H9 (cell line): ENCODE data around the gene SLC35F3. TPM values are rescaled to one million over a fixed set of nuclear protein-coding genes. Genes with fewer than 3 reads are reported as not detected.

ENCODE experiments used
- DNase-seq: peaks from one replicate; pipeline ENCODE4 v3.0.0-alpha.2; 2017
- H2AFZ ChIP-seq: one replicate; pipeline ENCODE4 v1.6.1; 2013; ENCODE audit warnings: mild to moderate bottlenecking, low read length, control low read depth, moderate library complexity
- H2AK5ac ChIP-seq: 2 replicates; pipeline ENCODE4 v1.6.1; 2013; ENCODE audit warnings: low read length, control low read depth, mixed read lengths; ENCODE audit not compliant: insufficient read length
- H2BK120ac ChIP-seq: one replicate; pipeline ENCODE4 v1.6.1; 2013; ENCODE audit warnings: low read depth, mild to moderate bottlenecking, low read length, control low read depth, inconsistent platforms; ENCODE audit not compliant: poor library complexity, severe bottlenecking
- H2BK12ac ChIP-seq: 2 replicates; pipeline ENCODE4 v1.6.1; 2013; ENCODE audit warnings: low read length, control low read depth, mixed read lengths, low read depth; ENCODE audit not compliant: insufficient read length
- H2BK15ac ChIP-seq: 2 replicates; pipeline ENCODE4 v1.6.1; 2013; ENCODE audit warnings: low read depth, low read length, control low read depth
- H2BK20ac ChIP-seq: one replicate; pipeline ENCODE4 v1.6.1; 2013; ENCODE audit warnings: low read depth, mild to moderate bottlenecking, low read length, control low read depth, inconsistent platforms; ENCODE audit not compliant: poor library complexity, severe bottlenecking
- H2BK5ac ChIP-seq: 2 replicates; pipeline ENCODE4 v1.6.1; 2013; ENCODE audit warnings: low read length, control low read depth, mixed read lengths; ENCODE audit not compliant: insufficient read length
- H3K14ac ChIP-seq: 2 replicates; pipeline ENCODE4 v1.6.1; 2013; ENCODE audit warnings: low read length, control low read depth; ENCODE audit not compliant: insufficient read depth
- H3K18ac ChIP-seq: 2 replicates; pipeline ENCODE4 v1.6.1; 2013; ENCODE audit warnings: low read depth, mild to moderate bottlenecking, mixed read lengths, low read length, control low read depth; ENCODE audit not compliant: insufficient read length
- H3K23ac ChIP-seq: 2 replicates; pipeline ENCODE4 v1.6.1; 2013; ENCODE audit warnings: low read length, control low read depth, mixed read lengths, low read depth; ENCODE audit not compliant: insufficient read length
- H3K23me2 ChIP-seq: 2 replicates; pipeline ENCODE4 v1.6.1; 2013; ENCODE audit warnings: low read depth, mild to moderate bottlenecking, mixed read lengths, low read length, control low read depth; ENCODE audit not compliant: insufficient read length, poor library complexity, severe bottlenecking
- H3K27ac ChIP-seq: 2 replicates; pipeline ENCODE4 v1.5.1; 2013; ENCODE audit warnings: low read length, control low read depth, mixed read lengths, low read depth; ENCODE audit not compliant: insufficient read length
- H3K27me3 ChIP-seq: 2 replicates; pipeline ENCODE4 v1.6.1; 2013; ENCODE audit warnings: low read length, control low read depth, inconsistent platforms; ENCODE audit not compliant: insufficient read depth
- H3K4ac ChIP-seq: 2 replicates; pipeline ENCODE4 v1.6.1; 2013; ENCODE audit warnings: low read depth, mild to moderate bottlenecking, control low read depth, inconsistent platforms, low read length, moderate library complexity
- H3K4me1 ChIP-seq: 2 replicates; pipeline ENCODE4 v1.6.1; 2013; ENCODE audit warnings: low read length, control low read depth, inconsistent platforms; ENCODE audit not compliant: insufficient read depth
- H3K4me2 ChIP-seq: 2 replicates; pipeline ENCODE4 v1.6.1; 2013; ENCODE audit warnings: low read length, control low read depth, mixed read lengths; ENCODE audit not compliant: insufficient read length, insufficient read depth
- H3K56ac ChIP-seq: 2 replicates; pipeline ENCODE4 v1.6.1; 2013; ENCODE audit warnings: low read depth, mild to moderate bottlenecking, mixed read lengths, low read length, control low read depth; ENCODE audit not compliant: insufficient read length
- H3K79me1 ChIP-seq: 2 replicates; pipeline ENCODE4 v1.6.1; 2013; ENCODE audit warnings: low read depth, mild to moderate bottlenecking, moderate library complexity, low read length, control low read depth, inconsistent platforms; ENCODE audit not compliant: insufficient read depth, poor library complexity, severe bottlenecking
- H3K79me2 ChIP-seq: 2 replicates; pipeline ENCODE4 v1.6.1; 2013; ENCODE audit warnings: low read length, control low read depth, inconsistent platforms; ENCODE audit not compliant: insufficient read depth
- H3K9ac ChIP-seq: 2 replicates; pipeline ENCODE4 v1.6.1; 2013; ENCODE audit warnings: low read length, control low read depth, mixed read lengths; ENCODE audit not compliant: insufficient read length; ENCODE audit errors: extremely low read depth
- H3K9me3 ChIP-seq: one replicate; pipeline ENCODE4 v1.6.1; 2013; ENCODE audit warnings: low read depth, low read length, inconsistent platforms; ENCODE audit not compliant: control insufficient read depth
- H3T11ph ChIP-seq: one replicate; pipeline ENCODE4 v1.6.1; 2013; ENCODE audit warnings: mild to moderate bottlenecking, low read length, control low read depth, inconsistent platforms
- H4K20me1 ChIP-seq: one replicate; pipeline ENCODE4 v1.6.1; 2013; ENCODE audit not compliant: control insufficient read depth, insufficient read length, insufficient read depth
- H4K5ac ChIP-seq: 2 replicates; pipeline ENCODE4 v1.6.1; 2013; ENCODE audit warnings: low read depth, mild to moderate bottlenecking, mixed read lengths, low read length, control low read depth; ENCODE audit not compliant: insufficient read length
- H4K8ac ChIP-seq: replicated peaks from 2 replicates; pipeline ENCODE4 v1.6.1; 2013; ENCODE audit warnings: low read length, control low read depth, mixed read lengths, low read depth; ENCODE audit not compliant: insufficient read length
- H4K91ac ChIP-seq: 2 replicates; pipeline ENCODE4 v1.6.1; 2013; ENCODE audit warnings: low read depth, mild to moderate bottlenecking, moderate library complexity, mixed read lengths, low read length, control low read depth; ENCODE audit not compliant: insufficient read length
- H3K27ac Mint-ChIP-seq, 3 experiments: 2 replicates in 2 of 3; 3 replicates in 1 of 3; pipeline ENCODE4 v1.8.0; 2020 to 2021; ENCODE audit warnings: mixed read lengths in 3 of 3, mild to moderate bottlenecking in 1 of 3, moderate library complexity in 1 of 3
- H3K27me3 Mint-ChIP-seq: 2 replicates; pipeline ENCODE4 v1.8.0; 2021; ENCODE audit warnings: low read depth, mild to moderate bottlenecking, moderate library complexity, mixed read lengths
- H3K36me3 Mint-ChIP-seq, 3 experiments: 2 replicates in 2 of 3; 3 replicates in 1 of 3; pipeline ENCODE4 v1.8.0; 2020 to 2021; ENCODE audit warnings: low read depth in 3 of 3, mixed read lengths in 3 of 3; ENCODE audit not compliant: insufficient read depth in 1 of 3
- H3K4me1 Mint-ChIP-seq, 2 experiments: 2 replicates each; pipeline ENCODE4 v1.8.0; 2020; ENCODE audit warnings: mixed read lengths in 2 of 2
- H3K4me3 Mint-ChIP-seq, 2 experiments: 2 replicates in 1 of 2; 3 replicates in 1 of 2; pipeline ENCODE4 v1.8.0; 2020 to 2021; ENCODE audit warnings: mild to moderate bottlenecking in 2 of 2, mixed read lengths in 2 of 2, moderate library complexity in 1 of 2
- H3K9me3 Mint-ChIP-seq, 2 experiments: 2 replicates in 1 of 2; 3 replicates in 1 of 2; pipeline ENCODE4 v1.8.0; 2020; ENCODE audit warnings: mild to moderate bottlenecking in 2 of 2, mixed read lengths in 2 of 2, moderate library complexity in 1 of 2
- WGBS: extraction: QIAGEN DNeasy Blood & Tissue Kit; methylation state at CpG from one replicate; pipeline ENCODE4 v1.1.7; 2013; ENCODE audit warnings: missing lambda C conversion rate, low lambda C conversion rate, mixed read lengths; ENCODE audit not compliant: insufficient read length; ENCODE audit errors: extremely low coverage; 5-methylcytosine and 5-hydroxymethylcytosine counted together
- total RNA-seq: library from RNA; stranded (reverse); gene quantifications from 2 replicates; pipeline ENCODE4 v1.2.1, GENCODE V29; 2021
- TF ChIP-seq, protein P1 (sequence below): fragments of 200-600 bp; sonication (generic); conservative IDR thresholded peaks from 3 replicates; pipeline ENCODE4 v1.8.0; 2021; ENCODE audit warnings: antibody characterized with exemption, mild to moderate bottlenecking

Gene SLC35F3
- total RNA-seq, 1 experiment from 2014 or later = 0.81 TPM

DNA sequence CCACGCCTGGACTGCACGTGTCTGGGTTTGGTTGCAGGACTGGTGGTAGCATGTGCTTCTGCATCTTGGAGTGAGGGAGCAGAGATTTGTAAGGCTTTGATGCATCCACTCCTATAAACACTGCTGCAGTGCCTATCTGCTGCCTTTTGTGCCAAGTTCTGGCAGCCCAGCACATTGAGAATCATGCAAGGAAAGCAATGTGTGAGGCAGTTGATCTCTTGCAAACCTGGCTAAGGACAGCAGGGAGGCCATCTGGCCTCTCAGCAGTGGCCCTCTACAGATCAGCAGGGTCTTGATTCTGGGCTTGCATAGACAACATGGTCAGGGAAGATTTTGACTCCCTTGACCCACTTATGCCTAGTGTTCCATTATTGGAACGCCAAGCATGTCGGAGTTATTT lies 387.5 kb downstream of the SLC35F3 start:
- no peak overlapping the region for H2AFZ ChIP-seq
- H2BK15ac ChIP-seq = no peak overlapping the region
- H3K9me3 ChIP-seq = no peaks in the 10 kb centered on the region
- no peak overlapping the region for H3K4me2 ChIP-seq
- H3K27ac ChIP-seq = no peak overlapping the region
- H4K5ac ChIP-seq = no peak overlapping the region
- H4K20me1 ChIP-seq = no peaks in the 10 kb centered on the region
- no peak overlapping the region for H3K27ac Mint-ChIP-seq
- no peak overlapping the region for H2BK20ac ChIP-seq
- no peak overlapping the region for H2BK12ac ChIP-seq
- TF ChIP-seq, protein P1, sequence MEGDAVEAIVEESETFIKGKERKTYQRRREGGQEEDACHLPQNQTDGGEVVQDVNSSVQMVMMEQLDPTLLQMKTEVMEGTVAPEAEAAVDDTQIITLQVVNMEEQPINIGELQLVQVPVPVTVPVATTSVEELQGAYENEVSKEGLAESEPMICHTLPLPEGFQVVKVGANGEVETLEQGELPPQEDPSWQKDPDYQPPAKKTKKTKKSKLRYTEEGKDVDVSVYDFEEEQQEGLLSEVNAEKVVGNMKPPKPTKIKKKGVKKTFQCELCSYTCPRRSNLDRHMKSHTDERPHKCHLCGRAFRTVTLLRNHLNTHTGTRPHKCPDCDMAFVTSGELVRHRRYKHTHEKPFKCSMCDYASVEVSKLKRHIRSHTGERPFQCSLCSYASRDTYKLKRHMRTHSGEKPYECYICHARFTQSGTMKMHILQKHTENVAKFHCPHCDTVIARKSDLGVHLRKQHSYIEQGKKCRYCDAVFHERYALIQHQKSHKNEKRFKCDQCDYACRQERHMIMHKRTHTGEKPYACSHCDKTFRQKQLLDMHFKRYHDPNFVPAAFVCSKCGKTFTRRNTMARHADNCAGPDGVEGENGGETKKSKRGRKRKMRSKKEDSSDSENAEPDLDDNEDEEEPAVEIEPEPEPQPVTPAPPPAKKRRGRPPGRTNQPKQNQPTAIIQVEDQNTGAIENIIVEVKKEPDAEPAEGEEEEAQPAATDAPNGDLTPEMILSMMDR = no peak
- DNase-seq = no peak
- H3K79me2 ChIP-seq = no peaks in the 10 kb centered on the region
- WGBS = no CpG with 5 or more reads among the region's 4 CpGs
- H3K4me3 Mint-ChIP-seq = no peak overlapping the region
- no peak overlapping the region for H3K18ac ChIP-seq
- no peak overlapping the region for H2BK120ac ChIP-seq
- H3K4me1 ChIP-seq = no peaks in the 10 kb centered on the region
- H3K27me3 ChIP-seq = no peaks in the 10 kb centered on the region
- no peak overlapping the region for H2AK5ac ChIP-seq
- H3K23me2 ChIP-seq = no peaks in the 10 kb centered on the region
- no peak overlapping the region for H3K14ac ChIP-seq
- peaks cover 18 to 22% of the 10 kb centered on the region in 2 experiments for H3K9me3 Mint-ChIP-seq
- no peak overlapping the region for H3K4ac ChIP-seq
- no peak overlapping the region for H2BK5ac ChIP-seq
- no peak overlapping the region for H3K23ac ChIP-seq
- H3K79me1 ChIP-seq = no peaks in the 10 kb centered on the region
- H3K56ac ChIP-seq = no peak overlapping the region
- peaks cover 0 to 3% of the 10 kb centered on the region in 2 experiments; a peak in 2 of 4 replicates for H3K4me1 Mint-ChIP-seq
- H3K9ac ChIP-seq = no peak overlapping the region
- no peak overlapping the region for H4K91ac ChIP-seq
- no peak overlapping the region for H3T11ph ChIP-seq
- no peak overlapping the region for H4K8ac ChIP-seq
- peaks cover 5% of the 10 kb centered on the region for H3K27me3 Mint-ChIP-seq
- H3K36me3 Mint-ChIP-seq = peaks cover 9 to 12% (median 9%) of the 10 kb centered on the region in 3 experiments
